ENCODE measurements around the gene RIC8B. TPM values are rescaled to one million over a fixed set of nuclear protein-coding genes. Genes with fewer than 3 reads are reported as not detected.

RIC8B gene
- total and polyA plus RNA-seq, 2 of the 13 experiments (the other 11 are each of a cell fraction or from before 2014, with no cell fraction given) = 5.1 to 7.5 TPM

GRCh38 chr12:106774005-106774807 is at the start of gene RIC8B (continued):
- no peak for TF ChIP-seq MLXIP (CRISPR knock-in tag; IDR thresholded peaks at IDR 0.05; ENCODE audit: borderline replicate concordance)
- TF ChIP-seq ZNF335 (CRISPR knock-in tag; IDR thresholded peaks at IDR 0.05) = peak; percentile 93
- TF ChIP-seq KDM6A (CRISPR knock-in tag; IDR thresholded peaks at IDR 0.05; ENCODE audit: low read depth) = no peak
- TF ChIP-seq TRAFD1 (CRISPR knock-in tag; IDR thresholded peaks at IDR 0.05; ENCODE audit: borderline replicate concordance) = no peak
- TF ChIP-seq ZMYM3 (CRISPR knock-in tag; IDR thresholded peaks at IDR 0.05) = no peak
- no peak for TF ChIP-seq TOPORS (CRISPR knock-in tag; IDR thresholded peaks at IDR 0.05)
- peak; percentile 73 for TF ChIP-seq NR0B2 (CRISPR knock-in tag; IDR thresholded peaks at IDR 0.05)
- peak; percentile 92 for TF ChIP-seq TEAD3 (CRISPR knock-in tag; optimal IDR thresholded peaks at IDR 0.05; ENCODE audit: borderline replicate concordance)
- no peak for TF ChIP-seq ZBTB10 (CRISPR knock-in tag; IDR thresholded peaks at IDR 0.05; ENCODE audit: borderline replicate concordance)
- 0 out of 2 replicates have a peak, but pooled peaks have one; percentile 40 for TF ChIP-seq ZNF224 (CRISPR knock-in tag; IDR thresholded peaks at IDR 0.05)
- peak; percentile 96 for TF ChIP-seq CREB1 (IDR thresholded peaks at IDR 0.05)
- peak; percentile 97 for TF ChIP-seq CREB1 (CRISPR knock-in tag; IDR thresholded peaks at IDR 0.05)
- peak; percentile 83; the same call in 1 of the 2 replicates for TF ChIP-seq THAP7 (CRISPR knock-in tag; IDR thresholded peaks at IDR 0.05)
- no peak for TF ChIP-seq TARDBP (CRISPR knock-in tag; IDR thresholded peaks at IDR 0.05)
- no peak for TF ChIP-seq ZBTB33 (CRISPR knock-in tag; IDR thresholded peaks at IDR 0.05)

Data from HepG2 (cell line).